ENCODE data around the gene RNF213.

RNF213 gene

DNA sequence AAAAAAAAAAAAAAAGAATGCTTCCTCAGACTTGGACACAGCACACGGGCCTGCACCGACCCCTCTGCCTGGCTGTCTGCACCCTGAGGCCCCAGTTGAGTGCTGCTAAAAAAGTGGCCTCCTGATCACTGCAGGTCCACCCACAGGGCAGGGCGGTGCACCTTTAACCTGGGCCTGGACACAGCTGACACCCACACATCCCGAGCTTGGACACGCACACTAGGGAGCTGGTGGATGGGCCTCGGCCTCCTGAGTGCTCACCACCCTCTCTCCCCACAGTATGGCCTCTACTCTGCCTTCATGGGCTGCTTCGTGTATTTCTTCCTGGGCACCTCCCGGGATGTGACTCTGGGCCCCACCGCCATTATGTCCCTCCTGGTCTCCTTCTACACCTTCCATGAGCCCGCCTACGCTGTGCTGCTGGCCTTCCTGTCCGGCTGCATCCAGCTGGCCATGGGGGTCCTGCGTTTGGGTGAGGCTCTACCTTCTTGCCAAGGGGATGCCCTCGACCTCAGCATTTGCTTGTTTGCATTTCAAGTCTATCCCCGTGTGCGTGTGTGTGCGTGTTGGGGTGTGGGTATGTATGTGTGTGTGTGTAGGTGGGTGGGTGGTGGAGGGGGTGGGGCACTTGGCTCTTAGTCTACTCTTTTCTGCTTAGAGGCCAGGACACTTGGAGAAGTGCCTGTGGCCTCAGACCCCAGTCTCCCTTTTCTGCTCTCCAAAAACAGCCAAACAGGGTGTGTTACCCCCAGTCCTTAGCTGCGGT, 38.1 kb upstream of the RNF213 start:
- Histone ChIP-seq H3F3A (ENCODE audit: insufficient read depth, low read length) (peaks cover 10% of the 10 kb centered on the region), H3K4me1 (ENCODE audit: low read length) (peaks cover 7% of the 10 kb centered on the region), H3K9me3 (replicated peaks; ENCODE audit: insufficient read depth, low read length) (no peaks in the 10 kb centered on the region), H3K27ac (ENCODE audit: low read length) (no peak overlapping the region), H3K27me3 (replicated peaks; ENCODE audit: insufficient read depth, low read length) (no peaks in the 10 kb centered on the region), H2AFZ (ENCODE audit: low read length) (no peak overlapping the region), H3K79me2 (ENCODE audit: low read length) (peaks cover 24% of the 10 kb centered on the region), H3K4me2 (ENCODE audit: low read depth, low read length) (no peak overlapping the region), H4K20me1 (ENCODE audit: insufficient read depth, low read length) (no peaks in the 10 kb centered on the region), H3K9ac (ENCODE audit: low read length) (no peak overlapping the region), H3K36me3 (replicated peaks; ENCODE audit: insufficient read depth, low read length) (no peaks in the 10 kb centered on the region), H3K9me2 (replicated peaks; ENCODE audit: insufficient read depth, low read length) (no peaks in the 10 kb centered on the region), H3K4me3 (ENCODE audit: low read length) (no peak overlapping the region)
- TF ChIP-seq EZH2 (optimal IDR thresholded peaks at IDR 0.05; ENCODE audit: low read depth, low read length) (no peak), EZH2phosphoT487 (IDR thresholded peaks at IDR 0.05; ENCODE audit: low read length) (no peak)
- TF ChIP-seq, protein P1, sequence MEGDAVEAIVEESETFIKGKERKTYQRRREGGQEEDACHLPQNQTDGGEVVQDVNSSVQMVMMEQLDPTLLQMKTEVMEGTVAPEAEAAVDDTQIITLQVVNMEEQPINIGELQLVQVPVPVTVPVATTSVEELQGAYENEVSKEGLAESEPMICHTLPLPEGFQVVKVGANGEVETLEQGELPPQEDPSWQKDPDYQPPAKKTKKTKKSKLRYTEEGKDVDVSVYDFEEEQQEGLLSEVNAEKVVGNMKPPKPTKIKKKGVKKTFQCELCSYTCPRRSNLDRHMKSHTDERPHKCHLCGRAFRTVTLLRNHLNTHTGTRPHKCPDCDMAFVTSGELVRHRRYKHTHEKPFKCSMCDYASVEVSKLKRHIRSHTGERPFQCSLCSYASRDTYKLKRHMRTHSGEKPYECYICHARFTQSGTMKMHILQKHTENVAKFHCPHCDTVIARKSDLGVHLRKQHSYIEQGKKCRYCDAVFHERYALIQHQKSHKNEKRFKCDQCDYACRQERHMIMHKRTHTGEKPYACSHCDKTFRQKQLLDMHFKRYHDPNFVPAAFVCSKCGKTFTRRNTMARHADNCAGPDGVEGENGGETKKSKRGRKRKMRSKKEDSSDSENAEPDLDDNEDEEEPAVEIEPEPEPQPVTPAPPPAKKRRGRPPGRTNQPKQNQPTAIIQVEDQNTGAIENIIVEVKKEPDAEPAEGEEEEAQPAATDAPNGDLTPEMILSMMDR (IDR thresholded peaks at IDR 0.05; ENCODE audit: low read length) = no peak
- DNase-seq = no peak

DNA sequence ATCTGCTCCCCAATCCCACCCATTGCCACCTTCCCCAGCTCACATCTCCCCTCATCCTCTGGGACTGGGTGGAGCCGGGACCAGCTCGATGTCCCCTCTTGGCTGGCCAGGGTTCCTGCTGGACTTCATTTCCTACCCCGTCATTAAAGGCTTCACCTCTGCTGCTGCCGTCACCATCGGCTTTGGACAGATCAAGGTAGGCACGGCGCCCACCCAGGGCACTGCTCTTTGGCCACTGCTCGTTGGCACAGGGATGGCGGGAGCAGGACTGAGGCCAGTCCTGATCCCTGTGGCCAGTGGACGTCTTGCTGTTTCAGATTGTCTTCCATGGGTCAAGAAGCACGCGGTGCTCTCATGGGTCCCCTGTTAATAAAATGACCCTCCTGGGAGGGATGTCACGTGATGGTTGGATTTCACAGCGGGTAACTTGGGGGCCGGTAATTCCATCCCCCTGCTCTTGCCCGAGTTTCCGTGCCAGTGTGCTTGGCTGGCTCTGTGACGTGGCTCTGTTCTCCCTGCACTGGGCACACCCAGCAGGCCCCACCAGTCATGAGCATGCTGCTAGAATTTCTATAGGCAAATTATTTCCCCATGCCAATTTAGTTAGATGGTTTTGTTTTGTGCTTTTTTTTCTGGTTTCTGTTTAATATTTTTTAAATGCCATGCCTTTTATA, 37.4 kb upstream of the RNF213 start:
- Histone ChIP-seq H3K9ac (ENCODE audit: low read length) (no peak overlapping the region), H3K27ac (ENCODE audit: low read length) (no peak overlapping the region), H3K4me3 (ENCODE audit: low read length) (no peak overlapping the region), H3K4me2 (ENCODE audit: low read depth, low read length) (no peak overlapping the region), H3K36me3 (replicated peaks; ENCODE audit: insufficient read depth, low read length) (no peaks in the 10 kb centered on the region), H3K79me2 (ENCODE audit: low read length) (peaks cover 17% of the 10 kb centered on the region), H3K4me1 (ENCODE audit: low read length) (peaks cover 7% of the 10 kb centered on the region), H3K9me3 (replicated peaks; ENCODE audit: insufficient read depth, low read length) (no peaks in the 10 kb centered on the region), H3K9me2 (replicated peaks; ENCODE audit: insufficient read depth, low read length) (no peaks in the 10 kb centered on the region), H2AFZ (ENCODE audit: low read length) (no peak overlapping the region), H3K27me3 (replicated peaks; ENCODE audit: insufficient read depth, low read length) (no peaks in the 10 kb centered on the region), H3F3A (ENCODE audit: insufficient read depth, low read length) (peaks cover 10% of the 10 kb centered on the region), H4K20me1 (ENCODE audit: insufficient read depth, low read length) (no peaks in the 10 kb centered on the region)
- TF ChIP-seq EZH2phosphoT487 (IDR thresholded peaks at IDR 0.05; ENCODE audit: low read length) = no peak
- no peak for DNase-seq

DNA sequence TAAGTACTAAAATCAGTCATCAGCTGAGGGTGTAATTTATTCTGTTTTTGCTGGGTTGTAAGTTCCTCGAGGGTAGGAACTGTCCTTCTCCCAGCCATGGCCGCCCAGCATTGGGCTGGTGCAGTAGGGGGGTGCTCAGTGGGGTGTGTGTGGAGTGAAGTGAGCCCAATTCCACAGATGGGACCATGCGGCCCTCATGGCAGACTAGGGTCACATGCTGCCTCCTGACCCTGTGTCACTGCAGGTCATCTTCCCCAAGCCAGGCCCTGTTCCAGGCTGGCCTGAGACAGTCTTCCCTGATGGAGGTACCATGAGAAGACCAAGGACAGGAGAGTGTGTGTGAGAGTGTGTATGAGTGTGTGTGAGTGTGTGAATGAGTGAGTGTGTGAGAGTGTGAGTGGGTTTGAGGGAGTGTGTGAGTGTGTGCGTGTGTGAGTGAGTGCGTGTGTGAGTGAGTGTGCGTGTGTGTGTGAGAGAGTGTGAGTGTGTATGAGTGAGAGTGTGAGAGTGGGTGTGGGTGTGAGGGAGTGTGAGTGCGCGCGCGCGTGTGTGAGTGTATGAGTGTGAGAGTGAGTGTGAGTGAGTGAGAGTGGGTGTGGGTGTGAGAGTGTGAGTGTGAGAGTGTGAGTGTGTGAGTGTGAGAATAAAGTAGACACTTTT, 36.7 kb upstream of the RNF213 start:
- Histone ChIP-seq H3K9me3 (replicated peaks; ENCODE audit: insufficient read depth, low read length) (no peaks in the 10 kb centered on the region), H3K4me3 (ENCODE audit: low read length) (no peak overlapping the region), H2AFZ (ENCODE audit: low read length) (no peak overlapping the region), H3K9me2 (replicated peaks; ENCODE audit: insufficient read depth, low read length) (no peaks in the 10 kb centered on the region), H3K79me2 (ENCODE audit: low read length) (peaks cover 10% of the 10 kb centered on the region), H3F3A (ENCODE audit: insufficient read depth, low read length) (peaks cover 10% of the 10 kb centered on the region), H3K4me2 (ENCODE audit: low read depth, low read length) (no peak overlapping the region), H3K4me1 (ENCODE audit: low read length) (peaks cover 3% of the 10 kb centered on the region), H3K9ac (ENCODE audit: low read length) (no peak overlapping the region), H3K27me3 (replicated peaks; ENCODE audit: insufficient read depth, low read length) (no peaks in the 10 kb centered on the region), H4K20me1 (ENCODE audit: insufficient read depth, low read length) (no peaks in the 10 kb centered on the region), H3K27ac (ENCODE audit: low read length) (no peak overlapping the region), H3K36me3 (replicated peaks; ENCODE audit: insufficient read depth, low read length) (no peaks in the 10 kb centered on the region)
- no peak for DNase-seq
- TF ChIP-seq, protein P1 (IDR thresholded peaks at IDR 0.05; ENCODE audit: low read length) = no peak
- TF ChIP-seq EZH2 (optimal IDR thresholded peaks at IDR 0.05; ENCODE audit: low read depth, low read length) (no peak), EZH2phosphoT487 (IDR thresholded peaks at IDR 0.05; ENCODE audit: low read length) (no peak)
